ENCODE data around the gene NAPEPLD.

DNA sequence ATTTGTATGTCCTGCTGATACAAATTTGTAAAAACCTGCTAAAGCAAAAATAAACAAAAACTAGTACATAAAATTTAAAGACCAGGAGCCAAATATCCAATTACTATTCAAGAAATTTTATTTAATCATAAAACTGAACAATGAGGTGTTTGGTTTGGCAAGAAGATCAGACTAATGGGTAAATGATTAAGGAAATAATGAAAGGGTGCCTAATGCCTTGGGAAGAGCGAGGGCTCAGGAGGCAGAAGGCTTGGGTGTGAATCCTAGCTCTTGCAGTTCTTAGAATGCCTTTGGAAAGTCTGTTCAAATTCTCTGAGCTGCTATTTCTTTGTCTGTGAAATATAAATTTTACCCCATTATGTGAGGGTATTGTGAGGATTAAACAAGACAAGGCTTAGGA lies 32.4 kb downstream of the NAPEPLD start:
- TF ChIP-seq POLR2A (IDR thresholded peaks at IDR 0.05): no peak
- TF ChIP-seq, protein P1, sequence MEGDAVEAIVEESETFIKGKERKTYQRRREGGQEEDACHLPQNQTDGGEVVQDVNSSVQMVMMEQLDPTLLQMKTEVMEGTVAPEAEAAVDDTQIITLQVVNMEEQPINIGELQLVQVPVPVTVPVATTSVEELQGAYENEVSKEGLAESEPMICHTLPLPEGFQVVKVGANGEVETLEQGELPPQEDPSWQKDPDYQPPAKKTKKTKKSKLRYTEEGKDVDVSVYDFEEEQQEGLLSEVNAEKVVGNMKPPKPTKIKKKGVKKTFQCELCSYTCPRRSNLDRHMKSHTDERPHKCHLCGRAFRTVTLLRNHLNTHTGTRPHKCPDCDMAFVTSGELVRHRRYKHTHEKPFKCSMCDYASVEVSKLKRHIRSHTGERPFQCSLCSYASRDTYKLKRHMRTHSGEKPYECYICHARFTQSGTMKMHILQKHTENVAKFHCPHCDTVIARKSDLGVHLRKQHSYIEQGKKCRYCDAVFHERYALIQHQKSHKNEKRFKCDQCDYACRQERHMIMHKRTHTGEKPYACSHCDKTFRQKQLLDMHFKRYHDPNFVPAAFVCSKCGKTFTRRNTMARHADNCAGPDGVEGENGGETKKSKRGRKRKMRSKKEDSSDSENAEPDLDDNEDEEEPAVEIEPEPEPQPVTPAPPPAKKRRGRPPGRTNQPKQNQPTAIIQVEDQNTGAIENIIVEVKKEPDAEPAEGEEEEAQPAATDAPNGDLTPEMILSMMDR (IDR thresholded peaks at IDR 0.05): no peak
